Activated CD4-positive, alpha-beta memory T cell treated with anti-CD3 and anti-CD28 coated beads, Interleukin-2, amount 10 ng/mL, durations not matched to agents 7 days and 5 days (primary cell): Measurements from ENCODE around the gene ACE. TPM values are rescaled to one million over a fixed set of nuclear protein-coding genes. Genes with fewer than 3 reads are reported as not detected.

ENCODE experiments used
- CTCF ChIA-PET: fragments of 350-600 bp; sonication (Branson Sonifier 250); formaldehyde crosslinking; loops from one replicate; lab custom pipeline; 2021; ENCODE audit warnings: antibody characterized with exemption, inconsistent platforms; lab: Charles Lee
- POLR2A ChIA-PET: fragments of 350-600 bp; sonication (Branson Sonifier 250); formaldehyde crosslinking; loops from one replicate; lab custom pipeline; 2021; ENCODE audit warnings: antibody characterized with exemption; lab: Charles Lee
- DNase-seq: peaks from one replicate; pipeline ENCODE4 v3.0.0-alpha.2; 2020
- H3K27ac Mint-ChIP-seq: one replicate; pipeline ENCODE4 v1.8.0; 2021; ENCODE audit warnings: mild to moderate bottlenecking, mixed read lengths
- H3K27me3 Mint-ChIP-seq: one replicate; pipeline ENCODE4 v1.8.0; 2021; ENCODE audit warnings: mixed read lengths
- H3K36me3 Mint-ChIP-seq: one replicate; pipeline ENCODE4 v1.8.0; 2021; ENCODE audit warnings: low read depth, mixed read lengths
- H3K4me1 Mint-ChIP-seq: one replicate; pipeline ENCODE4 v1.8.0; 2021; ENCODE audit warnings: mixed read lengths
- H3K4me3 Mint-ChIP-seq: one replicate; pipeline ENCODE4 v1.8.0; 2021; ENCODE audit warnings: mild to moderate bottlenecking, mixed read lengths
- H3K9me3 Mint-ChIP-seq: one replicate; pipeline ENCODE4 v1.8.0; 2021; ENCODE audit warnings: mixed read lengths
- total RNA-seq, 2 experiments: library from RNA; stranded (reverse); gene quantifications; one replicate each; pipeline ENCODE4 v1.2.3, GENCODE V29; 2021

ACE gene
- total RNA-seq, 2 experiments from 2014 or later, result 10.6 to 12.2 TPM

DNA sequence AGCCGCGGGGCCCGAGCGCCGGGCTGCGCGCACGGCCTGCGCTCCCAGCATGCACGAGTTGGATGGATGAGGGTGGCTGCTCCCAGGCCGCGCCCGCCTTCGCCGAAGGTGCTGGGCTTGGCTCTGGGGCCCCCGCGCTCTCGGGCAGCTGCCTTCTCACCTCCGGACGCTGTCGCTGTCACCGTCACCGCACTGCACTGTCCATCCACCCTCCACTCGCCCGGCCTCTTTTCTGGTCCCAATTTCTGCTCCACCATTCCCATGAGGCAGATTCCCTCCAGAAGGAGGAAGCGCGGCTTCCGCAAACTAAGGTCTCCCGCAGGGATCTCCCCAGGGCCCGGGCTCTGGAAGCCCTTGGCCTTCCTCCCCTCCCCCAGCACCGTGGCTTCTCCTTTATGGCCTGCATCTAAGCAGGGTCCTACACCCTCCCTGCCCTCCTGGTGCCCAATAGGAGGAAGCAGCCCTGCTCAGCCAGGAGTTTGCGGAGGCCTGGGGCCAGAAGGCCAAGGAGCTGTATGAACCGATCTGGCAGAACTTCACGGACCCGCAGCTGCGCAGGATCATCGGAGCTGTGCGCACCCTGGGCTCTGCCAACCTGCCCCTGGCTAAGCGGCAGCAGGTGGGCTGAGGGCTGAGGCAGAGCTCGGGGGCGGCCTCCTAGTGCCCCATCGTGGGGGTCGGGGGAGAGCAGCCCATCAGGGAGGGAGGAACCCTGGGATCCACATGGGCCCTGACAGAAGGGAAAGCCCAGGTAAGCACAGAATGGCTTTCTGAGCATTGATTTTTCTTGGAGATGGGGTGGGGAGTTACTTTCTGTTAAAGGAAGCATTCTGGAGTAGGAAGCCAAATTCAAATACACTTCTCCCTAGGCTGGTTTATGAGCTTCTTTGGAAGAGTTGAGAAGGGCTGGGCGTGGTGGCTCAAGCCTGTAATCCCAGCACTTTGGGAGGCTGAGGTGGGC is 899 bp downstream of the ACE start:
- H3K4me3 Mint-ChIP-seq, result peak overlapping the region; percentile 74
- H3K27me3 Mint-ChIP-seq, result peaks cover 35% of the 10 kb centered on the region
- H3K36me3 Mint-ChIP-seq, result no peaks in the 10 kb centered on the region
- DNase-seq, result no peak
- peaks cover 16% of the 10 kb centered on the region for H3K4me1 Mint-ChIP-seq
- H3K9me3 Mint-ChIP-seq, result no peaks in the 10 kb centered on the region
- ChIA-PET POLR2A (interaction anchor here (0.9 to 4.3 kb wide), 11 partner anchors 9 to 222 kb away, joined by 3 to 27 read pairs (median 4); partner anchors contain the start of genes LIMD2 and TACO1), CTCF (interaction anchor here (0.8 to 6.5 kb wide), 15 partner anchors 7 to 806 kb away, joined by 3 to 174 read pairs (median 7); no protein-coding TSS in a partner anchor)
- no peak overlapping the region for H3K27ac Mint-ChIP-seq

DNA sequence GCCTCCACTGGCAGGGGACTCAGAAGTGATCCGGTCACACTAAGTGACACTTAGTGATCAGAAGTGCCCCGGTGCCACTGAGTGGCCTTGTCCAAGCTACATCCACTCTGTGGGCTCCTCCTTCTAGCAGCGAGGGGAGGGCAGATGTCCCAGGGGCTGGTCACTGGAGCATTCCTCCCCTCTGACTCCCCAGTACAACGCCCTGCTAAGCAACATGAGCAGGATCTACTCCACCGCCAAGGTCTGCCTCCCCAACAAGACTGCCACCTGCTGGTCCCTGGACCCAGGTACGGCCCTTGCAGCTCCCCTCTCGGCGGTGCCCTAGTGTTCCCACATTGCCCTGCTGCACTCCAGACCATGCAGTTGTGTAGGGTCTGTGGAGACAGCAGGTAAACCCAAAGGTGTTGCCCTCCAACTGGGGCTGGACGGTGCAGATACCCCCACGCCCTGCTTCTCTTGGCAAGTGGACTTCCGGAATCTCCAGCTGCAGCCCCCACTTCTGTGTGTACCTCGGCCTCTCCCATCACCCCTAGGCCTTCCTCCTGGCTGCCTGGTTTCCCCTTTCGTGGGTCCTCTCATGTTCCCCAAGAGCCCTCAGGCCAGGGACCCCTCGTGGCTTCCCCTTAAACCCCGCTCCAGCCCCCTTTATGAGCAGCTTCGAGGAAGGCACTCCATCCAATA is 2.1 kb downstream of the ACE start:
- peak; percentile 84 for DNase-seq
- Mint-ChIP-seq H3K4me1 (peaks cover 16% of the 10 kb centered on the region), H3K27me3 (peaks cover 33% of the 10 kb centered on the region), H3K27ac (no peak overlapping the region), H3K4me3 (peak overlapping the region; percentile 74), H3K9me3 (no peaks in the 10 kb centered on the region), H3K36me3 (no peaks in the 10 kb centered on the region)
- CTCF ChIA-PET, result interaction anchor here (0.6 to 6.5 kb wide), 18 partner anchors 9 to 807 kb away, joined by 3 to 174 read pairs (median 6); no protein-coding TSS in a partner anchor
- POLR2A ChIA-PET, result interaction anchor here (0.9 to 4.3 kb wide), 7 partner anchors 32 to 143 kb away, joined by 3 to 27 read pairs (median 5); partner anchors contain the start of genes MAP3K3 and TACO1

- H3K27ac Mint-ChIP-seq, result no peak overlapping the region
- CTCF ChIA-PET, result interaction anchor here (0.6 to 6.5 kb wide), 15 partner anchors 9 to 708 kb away, joined by 3 to 174 read pairs (median 7); no protein-coding TSS in a partner anchor
- no peaks in the 10 kb centered on the region for H3K9me3 Mint-ChIP-seq
- no peak for DNase-seq
- H3K27me3 Mint-ChIP-seq, result peaks cover 27% of the 10 kb centered on the region
- peaks cover 13% of the 10 kb centered on the region for H3K4me1 Mint-ChIP-seq
- no peak overlapping the region for H3K4me3 Mint-ChIP-seq
- no peaks in the 10 kb centered on the region for H3K36me3 Mint-ChIP-seq
- POLR2A ChIA-PET, result interaction anchor here (0.9 to 4.3 kb wide), 4 partner anchors 52 to 143 kb away, joined by 3 to 27 read pairs (median 5); partner anchors contain the start of gene MAP3K3
Measured at GRCh38 chr17:63479495-63480184, 2.8 kb downstream of the ACE start.

DNA sequence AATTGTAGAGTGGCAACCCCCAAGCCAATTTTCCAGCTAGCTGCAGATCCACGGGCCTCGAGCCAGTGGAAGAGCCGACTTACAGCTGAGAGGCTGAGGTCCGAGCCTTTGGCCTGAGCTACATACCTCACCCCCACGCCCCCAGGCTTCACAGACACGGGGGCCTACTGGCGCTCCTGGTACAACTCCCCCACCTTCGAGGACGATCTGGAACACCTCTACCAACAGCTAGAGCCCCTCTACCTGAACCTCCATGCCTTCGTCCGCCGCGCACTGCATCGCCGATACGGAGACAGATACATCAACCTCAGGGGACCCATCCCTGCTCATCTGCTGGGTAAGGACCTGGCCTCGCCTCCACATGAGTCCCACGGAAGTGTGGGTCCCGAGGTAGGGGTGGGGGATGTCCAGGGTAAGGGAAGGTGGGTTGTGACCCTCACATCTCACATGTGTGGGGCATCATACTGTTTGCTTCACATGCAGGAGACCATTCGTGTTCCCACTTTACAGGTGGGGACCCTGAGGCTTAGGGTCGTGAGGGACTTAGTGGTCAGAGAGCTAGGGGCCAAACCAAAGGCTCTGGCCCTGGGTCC is 3.4 kb downstream of the ACE start:
- H3K4me1 Mint-ChIP-seq, result peaks cover 13% of the 10 kb centered on the region
- POLR2A ChIA-PET, result interaction anchor here (4.3 kb wide), 1 partner anchor 54 kb away, joined by 27 read pairs; no protein-coding TSS in a partner anchor

GRCh38 chr17:63480826-63481487 is 4.1 kb downstream of the ACE start:
- peaks cover 17% of the 10 kb centered on the region for H3K27me3 Mint-ChIP-seq
- ChIA-PET POLR2A (no interaction called here), CTCF (interaction anchor here (3.7 to 6.5 kb wide), 3 partner anchors 45 to 131 kb away, joined by 33 to 174 read pairs (median 35); no protein-coding TSS in a partner anchor)

More for the DNA sequence above, 3.4 kb downstream of the ACE start:
- no peak for DNase-seq
- Mint-ChIP-seq H3K4me3 (no peak overlapping the region), H3K27ac (no peak overlapping the region), H3K36me3 (no peaks in the 10 kb centered on the region), H3K9me3 (no peaks in the 10 kb centered on the region), H3K27me3 (peaks cover 22% of the 10 kb centered on the region)
- CTCF ChIA-PET, result interaction anchor here (0.6 to 6.5 kb wide), 8 partner anchors 13 to 709 kb away, joined by 3 to 174 read pairs (median 14); no protein-coding TSS in a partner anchor

DNA sequence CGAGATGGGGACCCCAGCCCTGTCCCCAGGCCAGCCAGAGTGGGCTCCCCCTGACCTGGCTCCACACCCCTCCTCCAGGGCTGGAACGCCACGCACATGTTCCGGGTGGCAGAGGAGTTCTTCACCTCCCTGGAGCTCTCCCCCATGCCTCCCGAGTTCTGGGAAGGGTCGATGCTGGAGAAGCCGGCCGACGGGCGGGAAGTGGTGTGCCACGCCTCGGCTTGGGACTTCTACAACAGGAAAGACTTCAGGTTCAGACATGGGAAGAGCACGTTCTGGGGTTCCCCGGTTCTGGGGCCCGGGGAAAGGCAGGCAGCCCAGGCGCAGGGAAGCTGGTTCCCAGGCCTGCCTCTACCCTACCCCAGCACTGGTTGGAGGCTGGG is 4.6 kb downstream of the ACE start:
- H3K27me3 Mint-ChIP-seq, result peaks cover 14% of the 10 kb centered on the region
- CTCF ChIA-PET, result interaction anchor here (4.0 to 6.5 kb wide), 2 partner anchors 56 to 131 kb away, joined by 35 to 174 read pairs; no protein-coding TSS in a partner anchor
- no peak overlapping the region for H3K27ac Mint-ChIP-seq
- POLR2A ChIA-PET, result no interaction called here
- H3K4me1 Mint-ChIP-seq, result peaks cover 13% of the 10 kb centered on the region
- no peak overlapping the region for H3K4me3 Mint-ChIP-seq
- H3K36me3 Mint-ChIP-seq, result no peaks in the 10 kb centered on the region
- no peaks in the 10 kb centered on the region for H3K9me3 Mint-ChIP-seq
- DNase-seq, result no peak

More at GRCh38 chr17:63480826-63481487, 4.1 kb downstream of the ACE start:
- DNase-seq, result no peak
- Mint-ChIP-seq H3K27ac (no peak overlapping the region), H3K4me1 (peaks cover 13% of the 10 kb centered on the region), H3K36me3 (no peaks in the 10 kb centered on the region), H3K4me3 (no peak overlapping the region), H3K9me3 (no peaks in the 10 kb centered on the region)

GRCh38 chr17:63482509-63482908 is 5.6 kb downstream of the ACE start:
- no peaks in the 10 kb centered on the region for H3K9me3 Mint-ChIP-seq
- H3K4me1 Mint-ChIP-seq, result peaks cover 12% of the 10 kb centered on the region
- H3K27ac Mint-ChIP-seq, result no peak overlapping the region
- H3K36me3 Mint-ChIP-seq, result no peaks in the 10 kb centered on the region
- CTCF ChIA-PET, result interaction anchor here (6.5 kb wide), 1 partner anchor 57 kb away, joined by 174 read pairs; no protein-coding TSS in a partner anchor
- no peak for DNase-seq
- peaks cover 12% of the 10 kb centered on the region for H3K27me3 Mint-ChIP-seq
- H3K4me3 Mint-ChIP-seq, result no peak overlapping the region
- POLR2A ChIA-PET, result no interaction called here

GRCh38 chr17:63483038-63483437 is 6.2 kb downstream of the ACE start:
- DNase-seq, result no peak
- Mint-ChIP-seq H3K27ac (no peak overlapping the region), H3K4me1 (peaks cover 7% of the 10 kb centered on the region), H3K4me3 (no peak overlapping the region), H3K27me3 (peaks cover 6% of the 10 kb centered on the region), H3K9me3 (no peaks in the 10 kb centered on the region), H3K36me3 (no peaks in the 10 kb centered on the region)
- ChIA-PET CTCF (no interaction called here), POLR2A (no interaction called here)

DNA sequence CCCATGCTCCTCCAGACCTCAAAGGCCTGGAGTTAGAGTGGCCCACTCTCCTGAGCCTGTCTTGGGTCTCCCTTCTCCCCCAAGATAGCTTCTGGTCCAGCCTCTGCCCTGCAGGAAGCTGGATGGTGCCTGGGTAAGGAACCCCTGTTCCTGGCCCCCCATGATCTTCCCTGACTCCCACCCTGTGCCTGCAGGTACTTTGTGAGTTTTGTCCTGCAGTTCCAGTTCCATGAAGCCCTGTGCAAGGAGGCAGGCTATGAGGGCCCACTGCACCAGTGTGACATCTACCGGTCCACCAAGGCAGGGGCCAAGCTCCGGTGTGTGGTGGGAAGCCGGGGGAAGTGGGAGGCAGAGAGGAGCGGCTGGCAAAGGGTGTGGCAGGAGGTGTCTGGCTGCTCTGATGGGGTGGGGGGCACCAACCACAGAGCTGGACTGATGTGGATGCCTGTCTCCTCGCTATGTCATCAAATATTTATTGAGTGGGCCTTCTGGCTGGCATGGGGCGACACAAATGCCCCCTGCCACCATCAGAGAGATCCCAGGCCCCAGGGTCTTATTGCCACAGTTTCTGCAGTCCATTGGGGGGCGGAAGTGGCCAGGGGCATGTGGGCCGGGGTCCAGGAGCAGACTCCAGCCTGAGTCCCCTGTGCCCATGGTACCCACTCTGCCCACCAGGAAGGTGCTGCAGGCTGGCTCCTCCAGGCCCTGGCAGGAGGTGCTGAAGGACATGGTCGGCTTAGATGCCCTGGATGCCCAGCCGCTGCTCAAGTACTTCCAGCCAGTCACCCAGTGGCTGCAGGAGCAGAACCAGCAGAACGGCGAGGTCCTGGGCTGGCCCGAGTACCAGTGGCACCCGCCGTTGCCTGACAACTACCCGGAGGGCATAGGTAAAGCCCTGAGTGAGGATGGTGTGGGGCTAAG is 7.1 kb downstream of the ACE start:
- H3K4me3 Mint-ChIP-seq, result no peak overlapping the region
- peaks cover under 1% of the 10 kb centered on the region for H3K27me3 Mint-ChIP-seq
- no peaks in the 10 kb centered on the region for H3K36me3 Mint-ChIP-seq
- H3K9me3 Mint-ChIP-seq, result no peaks in the 10 kb centered on the region
- POLR2A ChIA-PET, result no interaction called here
- H3K27ac Mint-ChIP-seq, result no peak overlapping the region
- DNase-seq, result no peak
- CTCF ChIA-PET, result no interaction called here
- peaks cover 1% of the 10 kb centered on the region for H3K4me1 Mint-ChIP-seq

- ChIA-PET CTCF (interaction anchor here (2.1 kb wide), 1 partner anchor 60 kb away, joined by 6 read pairs; no protein-coding TSS in a partner anchor), POLR2A (interaction anchor here (1.0 kb wide), 1 partner anchor 9 kb away, joined by 3 read pairs; the partner anchor contains the start of gene ACE)
- H3K36me3 Mint-ChIP-seq, result no peaks in the 10 kb centered on the region
- H3K27me3 Mint-ChIP-seq, result no peaks in the 10 kb centered on the region
- H3K4me1 Mint-ChIP-seq, result no peaks in the 10 kb centered on the region
- no peaks in the 10 kb centered on the region for H3K9me3 Mint-ChIP-seq
- H3K27ac Mint-ChIP-seq, result no peak overlapping the region
- no peak overlapping the region for H3K4me3 Mint-ChIP-seq
- no peak for DNase-seq
Measured at GRCh38 chr17:63486317-63487013, 9.6 kb downstream of the ACE start.
